Endothelial cell of umbilical vein (primary cell): ENCODE measurements around the gene KCND2. TPM values are rescaled to one million over a fixed set of nuclear protein-coding genes. Genes with fewer than 3 reads are reported as not detected.

Source experiments
- BruUV-seq: library from RNA; stranded (reverse); fragments of 400-500 nt; replicated peaks from 2 replicates; lab custom pipeline; 2021; lab: Mats Ljungman, UMichigan
- CTCF ChIA-PET: fragments of 300-600, 350-600 bp; sonication (Branson Sonifier 250); formaldehyde crosslinking; loops from one replicate; lab custom pipeline; 2021; ENCODE audit warnings: antibody characterized with exemption, inconsistent platforms; lab: Charles Lee
- POLR2A ChIA-PET: fragments of 300-600, 350-600 bp; sonication (Branson Sonifier 250); formaldehyde crosslinking; loops from one replicate; lab custom pipeline; 2021; ENCODE audit warnings: antibody characterized with exemption, inconsistent platforms; lab: Charles Lee
- DNase-seq: peaks from one replicate; pipeline ENCODE4 v3.0.0-alpha.2; 2011; ENCODE audit warnings: low read depth, low spot score
- FAIRE-seq: peaks from 2 replicates; lab custom pipeline; 2011; peaks lifted over from hg19 to GRCh38; lab: Jason Lieb, UNC
- H2AFZ ChIP-seq: 2 replicates; pipeline ENCODE4 v1.6.0; 2012; ENCODE audit warnings: low read depth, low read length, control low read depth, inconsistent platforms
- H3K27ac ChIP-seq: 2 replicates; pipeline ENCODE4 v1.5.1; 2011; ENCODE audit warnings: low read depth, mild to moderate bottlenecking, control low read depth, low read length, moderate library complexity; ENCODE audit not compliant: insufficient read depth
- H3K27me3 ChIP-seq, 2 experiments: 2 replicates each; pipeline versions ENCODE4 v1.6.0 to v1.6.1; 2011; ENCODE audit warnings: low read length in 2 of 2, mixed read lengths in 1 of 2; ENCODE audit not compliant: control insufficient read depth in 2 of 2, insufficient read depth in 2 of 2
- H3K36me3 ChIP-seq, 2 experiments: 2 replicates in 1 of 2; 3 replicates in 1 of 2; pipeline ENCODE4 v1.5.1; 2011; ENCODE audit warnings: low read length in 2 of 2, mild to moderate bottlenecking in 1 of 2, moderate library complexity in 1 of 2; ENCODE audit not compliant: control insufficient read depth in 2 of 2, insufficient read depth in 2 of 2; ENCODE audit errors: extremely low read depth in 1 of 2
- H3K4me1 ChIP-seq: 3 replicates; pipeline ENCODE4 v1.5.1; 2011; ENCODE audit warnings: mild to moderate bottlenecking, low read length; ENCODE audit not compliant: control insufficient read depth, insufficient read depth; ENCODE audit errors: extremely low read depth
- H3K4me2 ChIP-seq: 2 replicates; pipeline ENCODE4 v1.6.1; 2011; ENCODE audit warnings: low read length, control low read depth, mixed read lengths; ENCODE audit not compliant: insufficient read depth
- H3K4me3 ChIP-seq, 3 experiments: fragments of 200-600 bp in 1 of 3; sonication (generic), shearing (Covaris generic) in 1 of 3; replicated peaks in 1 of 3; 2 replicates each; pipeline ENCODE4 v1.5.1; 2011 to 2016; ENCODE audit warnings: control low read depth in 3 of 3, low read length in 3 of 3, mild to moderate bottlenecking in 2 of 3, inconsistent platforms in 1 of 3, low read depth in 1 of 3, moderate library complexity in 1 of 3; ENCODE audit not compliant: insufficient read depth in 1 of 3
- H3K79me2 ChIP-seq: 2 replicates; pipeline ENCODE4 v1.6.0; 2012; ENCODE audit warnings: low read length, inconsistent platforms; ENCODE audit not compliant: control insufficient read depth, insufficient read depth
- H3K9ac ChIP-seq: replicated peaks from 2 replicates; pipeline ENCODE3; 2011; ENCODE audit warnings: low read length, control low read depth; ENCODE audit not compliant: insufficient read depth; ENCODE audit errors: extremely low read depth
- H3K9me1 ChIP-seq: replicated peaks from 3 replicates; pipeline ENCODE4 v1.6.0; 2011; ENCODE audit warnings: mild to moderate bottlenecking, low read length; ENCODE audit not compliant: control insufficient read depth, insufficient read depth; ENCODE audit errors: extremely low read depth
- H3K9me3 ChIP-seq: replicated peaks from 2 replicates; pipeline ENCODE4 v1.5.1; 2012; ENCODE audit warnings: low read length, inconsistent platforms; ENCODE audit not compliant: control insufficient read depth, insufficient read depth
- H4K20me1 ChIP-seq: replicated peaks from 2 replicates; pipeline ENCODE3; 2011; ENCODE audit warnings: mild to moderate bottlenecking, low read length; ENCODE audit not compliant: control insufficient read depth, insufficient read depth; ENCODE audit errors: extremely low read depth
- CTCF ChIP-seq, 2 donors: IDR thresholded peaks; 1 replicate in 1 of 2; 2 replicates in 1 of 2; pipeline ENCODE4 v1.5.1; 2011; ENCODE audit warnings: low read length in 2 of 2, mild to moderate bottlenecking in 2 of 2, moderate library complexity in 2 of 2, control low read depth in 1 of 2, inconsistent platforms in 1 of 2, low read depth in 1 of 2; ENCODE audit not compliant: insufficient read depth in 1 of 2; ENCODE audit errors: extremely low read depth in 1 of 2
- EZH2 ChIP-seq: IDR thresholded peaks from 2 replicates; pipeline ENCODE4 v1.6.1; 2012; ENCODE audit warnings: borderline replicate concordance, low read depth, mild to moderate bottlenecking, moderate library complexity, low read length, inconsistent platforms; ENCODE audit not compliant: severe bottlenecking
- FOS ChIP-seq: IDR thresholded peaks from 2 replicates; pipeline ENCODE4 v1.6.1; 2011; ENCODE audit warnings: mild to moderate bottlenecking, low read length, moderate library complexity, borderline replicate concordance; ENCODE audit not compliant: insufficient read depth
- GATA2 ChIP-seq: IDR thresholded peaks from 2 replicates; pipeline ENCODE4 v1.7.0; 2011; ENCODE audit warnings: low read depth, mild to moderate bottlenecking, moderate library complexity, mixed read lengths, low read length; ENCODE audit not compliant: insufficient read length, insufficient read depth
- JUN ChIP-seq: IDR thresholded peaks from 2 replicates; pipeline ENCODE4 v1.6.1; 2011; ENCODE audit warnings: borderline replicate concordance, low read depth; ENCODE audit not compliant: insufficient read length, insufficient read depth
- MAX ChIP-seq: IDR thresholded peaks from 2 replicates; pipeline ENCODE4 v1.6.1; 2011; ENCODE audit not compliant: insufficient read depth, insufficient read length
- MYC ChIP-seq: IDR thresholded peaks from one replicate; pipeline ENCODE4 v1.6.1; 2011; ENCODE audit warnings: mild to moderate bottlenecking, low read depth, low read length
- POLR2A ChIP-seq: IDR thresholded peaks from 2 replicates; pipeline ENCODE4 v1.6.1; 2012; ENCODE audit warnings: low read depth, mild to moderate bottlenecking, control low read depth, low read length
- POLR2AphosphoS5 ChIP-seq: IDR thresholded peaks from 2 replicates; pipeline ENCODE4 v1.6.1; 2012; ENCODE audit warnings: low read depth, mild to moderate bottlenecking, control low read depth, low read length, moderate library complexity; ENCODE audit not compliant: insufficient read depth
- dilution Hi-C: fragments of 300-500 bp; cut with MboI; formaldehyde crosslinking; loops from one replicate; pipeline ENCODE4 v1.15.0; 2019; ENCODE audit warnings: low sequenced_read_pairs; ENCODE audit not compliant: extremely low pct_ligation_motif_present
- intact Hi-C: fragments of 100-400 bp; cut with micrococcal nuclease; formaldehyde crosslinking; loops from one replicate; pipeline ENCODE4 v1.10.0; 2022
- polyA plus RNA-seq, 4 experiments: library from polyadenylated mRNA; depleted of rRNA in 3 of 4; stranded (reverse) in 3 of 4; unstranded in 1 of 4; fragments of >200 nt; gene quantifications; 2 replicates each; pipeline versions ENCODE4 v1.2.1 to v1.2.3, GENCODE V29; 2011 to 2012; ENCODE audit warnings: missing spikeins in 1 of 4
- total RNA-seq: library from RNA; stranded (reverse); gene quantifications from 2 replicates; pipeline ENCODE4 v1.2.3, GENCODE V29; 2021

KCND2 gene
- total and polyA plus RNA-seq, 2 donors (not counting 3 experiments of a cell fraction or from before 2014, with no cell fraction given): not detected

- Histone ChIP-seq H3K27me3 (no peaks in the 10 kb centered on the region), H3K79me2 (no peaks in the 10 kb centered on the region), H3K27ac (no peak overlapping the region), H2AFZ (no peak overlapping the region), H3K9me1 (no peaks in the 10 kb centered on the region), H3K4me1 (no peaks in the 10 kb centered on the region), H3K4me3 (no peak overlapping the region), H3K9ac (no peak overlapping the region), H3K36me3 (no peaks in the 10 kb centered on the region), H4K20me1 (no peaks in the 10 kb centered on the region), H3K9me3 (no peaks in the 10 kb centered on the region), H3K4me2 (no peak overlapping the region)
- ChIA-PET CTCF (no interaction called here), POLR2A (no interaction called here)
- no peak for FAIRE-seq
- intact Hi-C loops (no loop called here), dilution Hi-C loops (no loop called here)
- DNase-seq: no peak
- TF ChIP-seq JUN: no peak
- TF ChIP-seq EZH2: no peak
- TF ChIP-seq POLR2A: no peak
- TF ChIP-seq MYC: no peak
- TF ChIP-seq POLR2AphosphoS5: no peak
- TF ChIP-seq FOS: no peak
- no peak for TF ChIP-seq CTCF (IDR thresholded peaks at IDR 0.05; ENCODE audit: extremely low read depth in 1 of 2, insufficient read depth in 1 of 2, low read depth in 1 of 2, low read length in 2 of 2)
- no peak for TF ChIP-seq MAX
- no peak for TF ChIP-seq GATA2
- no TSS peak for BruUV-seq
Measured at GRCh38 chr7:120460949-120461348, 188.0 kb downstream of the KCND2 start.
